Measurements from ENCODE around the gene MEGF10.

DNA sequence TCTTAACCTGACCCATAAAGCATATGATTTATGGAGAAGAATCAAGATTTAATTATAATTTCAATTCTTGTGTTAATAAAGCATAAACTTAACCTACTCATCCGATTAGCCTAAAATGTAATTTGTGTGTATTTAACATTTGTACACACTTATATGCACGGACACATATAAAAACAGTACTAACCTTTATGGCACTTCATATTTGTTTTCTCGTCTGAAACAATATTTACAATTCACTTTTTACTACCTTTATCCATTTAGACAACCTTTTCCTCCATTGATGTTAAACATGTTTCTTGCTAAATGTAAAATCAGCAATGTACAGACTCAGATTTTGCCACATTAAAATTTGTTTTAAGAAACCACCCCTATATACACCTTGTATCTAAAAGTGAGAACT, 22.8 kb downstream of the MEGF10 start:
- TF ChIP-seq, protein P1, sequence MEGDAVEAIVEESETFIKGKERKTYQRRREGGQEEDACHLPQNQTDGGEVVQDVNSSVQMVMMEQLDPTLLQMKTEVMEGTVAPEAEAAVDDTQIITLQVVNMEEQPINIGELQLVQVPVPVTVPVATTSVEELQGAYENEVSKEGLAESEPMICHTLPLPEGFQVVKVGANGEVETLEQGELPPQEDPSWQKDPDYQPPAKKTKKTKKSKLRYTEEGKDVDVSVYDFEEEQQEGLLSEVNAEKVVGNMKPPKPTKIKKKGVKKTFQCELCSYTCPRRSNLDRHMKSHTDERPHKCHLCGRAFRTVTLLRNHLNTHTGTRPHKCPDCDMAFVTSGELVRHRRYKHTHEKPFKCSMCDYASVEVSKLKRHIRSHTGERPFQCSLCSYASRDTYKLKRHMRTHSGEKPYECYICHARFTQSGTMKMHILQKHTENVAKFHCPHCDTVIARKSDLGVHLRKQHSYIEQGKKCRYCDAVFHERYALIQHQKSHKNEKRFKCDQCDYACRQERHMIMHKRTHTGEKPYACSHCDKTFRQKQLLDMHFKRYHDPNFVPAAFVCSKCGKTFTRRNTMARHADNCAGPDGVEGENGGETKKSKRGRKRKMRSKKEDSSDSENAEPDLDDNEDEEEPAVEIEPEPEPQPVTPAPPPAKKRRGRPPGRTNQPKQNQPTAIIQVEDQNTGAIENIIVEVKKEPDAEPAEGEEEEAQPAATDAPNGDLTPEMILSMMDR (conservative IDR thresholded peaks at IDR 0.05): no peak
- TF ChIP-seq EZH2 (IDR thresholded peaks at IDR 0.05; ENCODE audit: low read depth): no peak

Data from PC-9 (cell line).